Pons (tissue), 1 donor: ENCODE results near the gene MAP7.
"Not testable (repeated sequence)": the region's sequence is repeated elsewhere in the genome, so short reads cannot be mapped to it uniquely, and the experiment has no call there.

Experiments used
- DNase-seq: peaks from one replicate; pipeline ENCODE4 v3.0.0-alpha.2; 2016; ENCODE audit warnings: low spot score

The MAP7 gene

GRCh38 chr6:136415351-136416007, 134.7 kb downstream of the MAP7 start:
- DNase-seq: no peak

- no peak for DNase-seq
Observed at GRCh38 chr6:136412410-136412809, 137.8 kb downstream of the MAP7 start.

GRCh38 chr6:136411453-136412354, 138.5 kb downstream of the MAP7 start:
- DNase-seq: no peak

GRCh38 chr6:136411025-136411325, 139.2 kb downstream of the MAP7 start:
- DNase-seq: no peak

GRCh38 chr6:136410201-136411024, 139.8 kb downstream of the MAP7 start:
- DNase-seq: no peak

GRCh38 chr6:136409597-136409996, 140.6 kb downstream of the MAP7 start:
- DNase-seq: no peak

- no peak for DNase-seq
Observed at GRCh38 chr6:136408204-136408603, 142.0 kb downstream of the MAP7 start.

GRCh38 chr6:136405420-136406029, 144.7 kb downstream of the MAP7 start:
- DNase-seq: no peak

GRCh38 chr6:136404627-136405419, 145.4 kb downstream of the MAP7 start:
- no peak for DNase-seq

GRCh38 chr6:136404007-136404406, 146.2 kb downstream of the MAP7 start:
- no peak for DNase-seq

GRCh38 chr6:136403110-136403980, 146.9 kb downstream of the MAP7 start:
- DNase-seq: peak; percentile 92

GRCh38 chr6:136401749-136402148, 148.5 kb downstream of the MAP7 start:
- no peak for DNase-seq

GRCh38 chr6:136401236-136401635, 149.0 kb downstream of the MAP7 start:
- DNase-seq: not testable (repeated sequence)

GRCh38 chr6:136398453-136398852, 151.8 kb downstream of the MAP7 start:
- DNase-seq: no peak

- DNase-seq: no peak
Observed at GRCh38 chr6:136396908-136397307, 153.3 kb downstream of the MAP7 start.

GRCh38 chr6:136390959-136391358, 159.3 kb downstream of the MAP7 start:
- not testable (repeated sequence) for DNase-seq

- DNase-seq: no peak
Observed at GRCh38 chr6:136387316-136387715, 162.9 kb downstream of the MAP7 start.

- no peak for DNase-seq
Observed at GRCh38 chr6:136383268-136383937, 166.8 kb downstream of the MAP7 start.

GRCh38 chr6:136382676-136383252, 167.5 kb downstream of the MAP7 start:
- DNase-seq: no peak
